Coronary artery (tissue), 2 donors: Measurements from ENCODE around the gene CYTH1.

Experiments used
- DNase-seq: peaks from one replicate; pipeline ENCODE4 v3.0.0-alpha.2; 2017; ENCODE audit warnings: low spot score
- H3K27ac ChIP-seq, 2 donors: fragments of 200-600 bp; sonication (generic); one replicate each; pipeline ENCODE4 v1.5.1; 2016 to 2019
- H3K4me3 ChIP-seq: fragments of 200-600 bp; sonication (generic); 2 replicates; pipeline ENCODE4 v1.5.1; 2016; ENCODE audit warnings: mild to moderate bottlenecking, moderate library complexity
- TF ChIP-seq, protein P1 (sequence below): fragments of 200-600 bp; sonication (generic); IDR thresholded peaks from one replicate; pipeline ENCODE4 v1.5.1; 2019; ENCODE audit warnings: antibody characterized with exemption

Gene CYTH1

DNA sequence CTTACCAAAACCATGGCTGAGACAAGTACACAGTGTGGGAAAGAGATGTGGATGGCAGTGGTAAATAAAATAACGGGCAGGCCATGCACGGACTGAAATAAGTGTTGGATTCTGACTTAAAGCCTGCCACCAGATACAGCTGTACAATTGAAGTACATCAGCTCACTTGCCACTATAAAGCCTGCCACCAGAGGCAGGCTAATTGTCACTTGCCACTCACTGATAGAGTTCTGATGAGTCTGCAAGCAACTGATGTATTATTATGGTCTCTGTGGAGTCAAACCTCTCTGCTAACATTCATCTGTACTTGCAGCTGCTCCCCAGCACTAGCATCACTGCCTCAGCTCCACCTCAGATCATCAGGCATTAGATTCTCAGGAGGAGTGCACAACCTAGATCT is 93.0 kb downstream of the CYTH1 start:
- no peak for DNase-seq
- no peak overlapping the region for H3K27ac ChIP-seq
- no peak overlapping the region for H3K4me3 ChIP-seq
- TF ChIP-seq, protein P1, sequence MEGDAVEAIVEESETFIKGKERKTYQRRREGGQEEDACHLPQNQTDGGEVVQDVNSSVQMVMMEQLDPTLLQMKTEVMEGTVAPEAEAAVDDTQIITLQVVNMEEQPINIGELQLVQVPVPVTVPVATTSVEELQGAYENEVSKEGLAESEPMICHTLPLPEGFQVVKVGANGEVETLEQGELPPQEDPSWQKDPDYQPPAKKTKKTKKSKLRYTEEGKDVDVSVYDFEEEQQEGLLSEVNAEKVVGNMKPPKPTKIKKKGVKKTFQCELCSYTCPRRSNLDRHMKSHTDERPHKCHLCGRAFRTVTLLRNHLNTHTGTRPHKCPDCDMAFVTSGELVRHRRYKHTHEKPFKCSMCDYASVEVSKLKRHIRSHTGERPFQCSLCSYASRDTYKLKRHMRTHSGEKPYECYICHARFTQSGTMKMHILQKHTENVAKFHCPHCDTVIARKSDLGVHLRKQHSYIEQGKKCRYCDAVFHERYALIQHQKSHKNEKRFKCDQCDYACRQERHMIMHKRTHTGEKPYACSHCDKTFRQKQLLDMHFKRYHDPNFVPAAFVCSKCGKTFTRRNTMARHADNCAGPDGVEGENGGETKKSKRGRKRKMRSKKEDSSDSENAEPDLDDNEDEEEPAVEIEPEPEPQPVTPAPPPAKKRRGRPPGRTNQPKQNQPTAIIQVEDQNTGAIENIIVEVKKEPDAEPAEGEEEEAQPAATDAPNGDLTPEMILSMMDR: no peak

DNA sequence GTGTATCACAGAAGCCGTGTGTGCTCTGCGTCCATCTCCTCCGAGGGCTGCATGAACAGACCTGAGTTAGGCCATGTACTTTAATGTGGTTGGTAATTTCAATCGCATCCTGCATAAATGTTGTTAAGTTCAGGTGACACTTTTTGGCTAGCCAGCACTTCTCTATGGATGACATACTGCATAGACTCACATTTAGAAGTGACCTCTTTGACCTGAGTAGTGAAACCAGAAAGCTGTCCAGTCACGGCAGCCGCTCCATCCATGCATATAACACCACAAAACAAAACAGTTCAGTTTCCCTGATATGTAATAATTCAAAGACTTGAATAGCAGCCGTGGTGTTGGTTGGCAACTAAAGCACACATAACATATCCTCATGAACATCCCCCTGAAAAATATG is 94.1 kb downstream of the CYTH1 start:
- Histone ChIP-seq H3K4me3 (no peak overlapping the region), H3K27ac (no peak overlapping the region)
- DNase-seq: no peak
- TF ChIP-seq, protein P1: no peak

DNA sequence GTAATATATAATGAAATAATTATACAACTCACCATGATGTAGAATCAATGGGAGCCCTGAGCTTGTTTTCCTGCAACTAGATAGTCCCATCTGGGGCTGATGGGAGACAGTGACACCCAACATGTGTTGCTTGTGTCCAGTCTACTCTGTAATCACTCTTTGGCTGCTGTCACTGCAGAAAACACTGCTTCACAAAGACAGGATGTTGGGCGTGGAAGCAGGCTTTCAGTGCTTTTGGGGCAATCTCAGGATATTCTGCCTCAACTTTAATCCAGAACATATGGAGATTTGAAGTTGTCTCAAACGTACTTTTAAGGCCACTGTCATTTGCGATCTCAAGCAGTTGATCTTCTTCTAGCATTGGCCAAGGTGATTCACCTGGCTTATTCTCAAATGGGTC is 94.9 kb downstream of the CYTH1 start:
- Histone ChIP-seq H3K27ac (no peak overlapping the region), H3K4me3 (no peak overlapping the region)
- DNase-seq: no peak
- TF ChIP-seq, protein P1: no peak

DNA sequence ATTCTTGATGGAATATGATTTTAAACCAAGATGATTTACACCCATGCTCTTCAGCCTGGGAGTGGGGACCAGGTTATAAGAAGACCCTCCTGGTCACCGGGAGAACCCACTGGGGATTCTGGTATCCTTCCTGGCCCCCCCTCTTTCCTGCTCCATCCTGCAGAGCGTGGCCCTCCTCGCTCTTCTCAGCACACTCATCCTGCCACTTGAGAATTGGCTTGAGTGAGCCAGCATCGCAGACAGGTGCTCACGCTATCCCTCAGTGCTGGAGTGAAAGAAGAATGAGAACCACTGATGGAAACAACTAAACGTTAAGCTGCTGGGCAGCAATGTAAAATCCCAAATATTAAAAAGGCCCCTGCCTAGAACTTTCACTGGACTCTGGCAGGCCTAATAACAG is 98.0 kb downstream of the CYTH1 start:
- Histone ChIP-seq H3K27ac (no peak overlapping the region), H3K4me3 (no peak overlapping the region)
- no peak for DNase-seq
- TF ChIP-seq, protein P1: no peak

DNA sequence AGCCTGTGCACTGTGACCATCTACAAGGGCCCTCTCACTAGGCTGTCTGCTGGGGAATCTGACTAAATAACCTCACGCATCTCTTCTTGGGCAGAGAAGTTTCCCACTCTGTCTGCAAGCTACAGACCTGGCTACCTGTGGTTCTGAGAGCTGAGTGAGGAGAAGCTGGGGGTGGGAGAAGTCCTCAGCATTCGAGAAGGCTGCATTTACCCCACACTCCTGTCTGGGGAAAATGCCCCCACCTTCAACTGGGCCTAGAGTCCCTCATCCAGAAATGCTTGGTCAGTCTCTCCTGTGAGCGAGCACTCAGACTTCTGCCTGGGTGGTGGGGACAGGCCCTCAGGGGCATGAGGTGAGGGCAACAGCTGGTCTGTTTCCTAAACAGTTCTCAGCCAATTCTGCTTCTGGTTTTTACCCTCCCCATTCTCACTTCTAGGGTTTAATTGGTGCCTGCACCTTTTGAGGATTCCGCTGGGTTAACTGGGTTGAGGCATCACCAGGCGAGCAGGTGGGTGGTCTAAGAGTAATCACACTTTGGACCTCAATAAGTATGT is 98.6 kb downstream of the CYTH1 start:
- DNase-seq: no peak
- TF ChIP-seq, protein P1: no peak
- no peak overlapping the region for H3K4me3 ChIP-seq
- H3K27ac ChIP-seq: no peak overlapping the region

DNA sequence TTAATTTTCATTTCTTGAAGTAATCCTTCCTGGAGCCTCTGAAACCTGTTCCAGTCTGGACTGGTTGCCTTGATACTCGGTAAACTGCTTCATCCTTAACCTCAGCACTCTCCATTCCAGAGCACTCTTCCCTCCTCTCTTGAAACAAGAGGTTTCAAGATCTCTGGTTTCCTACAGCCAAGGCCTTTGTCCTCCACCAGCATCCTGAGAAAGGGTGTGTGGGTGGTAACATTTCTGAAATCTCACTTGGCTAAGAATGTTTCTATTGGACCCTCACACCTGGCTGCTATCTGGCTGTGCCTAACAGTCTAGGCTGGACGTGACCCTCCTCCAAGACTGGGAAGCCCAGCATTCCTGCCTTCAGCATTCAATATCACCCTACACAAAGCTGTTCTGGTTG is 99.7 kb downstream of the CYTH1 start:
- DNase-seq: no peak
- Histone ChIP-seq H3K4me3 (no peak overlapping the region), H3K27ac (no peak overlapping the region)
- TF ChIP-seq, protein P1: no peak

DNA sequence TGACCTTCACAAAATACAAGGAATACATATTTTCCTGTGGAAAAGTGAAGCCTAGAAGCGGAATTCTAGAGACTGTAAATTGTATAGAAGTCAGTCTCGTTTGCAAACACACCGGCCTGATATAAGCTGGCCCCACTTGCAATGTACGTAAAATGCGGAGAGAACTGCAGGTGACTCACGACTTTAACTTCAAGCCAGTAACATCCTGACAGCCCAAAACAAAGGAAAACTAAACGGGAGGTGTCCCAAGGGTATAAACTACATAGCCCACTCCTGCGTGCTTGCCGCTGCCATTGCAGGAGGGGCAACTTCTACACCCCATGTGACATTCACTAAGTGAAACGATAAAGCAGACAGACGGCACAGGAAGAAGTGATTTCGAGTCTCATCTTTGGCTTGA is 101.6 kb downstream of the CYTH1 start:
- H3K27ac ChIP-seq: no peak overlapping the region
- no peak for DNase-seq
- TF ChIP-seq, protein P1: no peak
- H3K4me3 ChIP-seq: no peak overlapping the region
